Immature natural killer cell (primary cell): ENCODE measurements around the gene CTR9. TPM values are rescaled to one million over a fixed set of nuclear protein-coding genes. Genes with fewer than 3 reads are reported as not detected.

Experiments used
- DNase-seq, 3 donors: peaks; one replicate each; pipeline ENCODE4 v3.0.0; 2022; ENCODE audit warnings: mixed read lengths in 1 of 3
- H3K27ac Mint-ChIP-seq, 6 donors: one replicate each; pipeline ENCODE4 v1.8.0; 2020; ENCODE audit warnings: mixed read lengths in 6 of 6, mild to moderate bottlenecking in 5 of 6, inconsistent platforms in 4 of 6, moderate library complexity in 3 of 6
- H3K27me3 Mint-ChIP-seq, 3 donors: one replicate each; pipeline ENCODE4 v1.8.0; 2020 to 2021; ENCODE audit warnings: low read depth in 3 of 3, mild to moderate bottlenecking in 3 of 3, mixed read lengths in 3 of 3, moderate library complexity in 3 of 3, inconsistent platforms in 1 of 3
- H3K36me3 Mint-ChIP-seq, 3 donors: one replicate each; pipeline ENCODE4 v1.8.0; 2020; ENCODE audit warnings: mixed read lengths in 3 of 3, inconsistent platforms in 2 of 3, mild to moderate bottlenecking in 2 of 3
- H3K4me1 Mint-ChIP-seq, 2 donors: one replicate each; pipeline ENCODE4 v1.8.0; 2020; ENCODE audit warnings: inconsistent platforms in 2 of 2, mild to moderate bottlenecking in 2 of 2, mixed read lengths in 2 of 2, moderate library complexity in 1 of 2
- H3K4me3 Mint-ChIP-seq, 5 donors: one replicate each; pipeline ENCODE4 v1.8.0; 2020; ENCODE audit warnings: mild to moderate bottlenecking in 5 of 5, mixed read lengths in 5 of 5, inconsistent platforms in 3 of 5, moderate library complexity in 3 of 5
- H3K9me3 Mint-ChIP-seq, 6 donors: one replicate each; pipeline ENCODE4 v1.8.0; 2020; ENCODE audit warnings: mild to moderate bottlenecking in 6 of 6, mixed read lengths in 6 of 6, inconsistent platforms in 4 of 6, moderate library complexity in 3 of 6
- polyA plus RNA-seq, 3 donors: library from polyadenylated mRNA; unstranded; fragments of 300-500 nt; fragmentation: Illumina TruSeq; gene quantifications; one replicate each; pipeline ENCODE4 v1.2.3, GENCODE V29; 2021

The CTR9 gene
- polyA plus RNA-seq, 3 donors from 2014 or later = 32.6 to 68.0 (median 43.2) TPM

DNA sequence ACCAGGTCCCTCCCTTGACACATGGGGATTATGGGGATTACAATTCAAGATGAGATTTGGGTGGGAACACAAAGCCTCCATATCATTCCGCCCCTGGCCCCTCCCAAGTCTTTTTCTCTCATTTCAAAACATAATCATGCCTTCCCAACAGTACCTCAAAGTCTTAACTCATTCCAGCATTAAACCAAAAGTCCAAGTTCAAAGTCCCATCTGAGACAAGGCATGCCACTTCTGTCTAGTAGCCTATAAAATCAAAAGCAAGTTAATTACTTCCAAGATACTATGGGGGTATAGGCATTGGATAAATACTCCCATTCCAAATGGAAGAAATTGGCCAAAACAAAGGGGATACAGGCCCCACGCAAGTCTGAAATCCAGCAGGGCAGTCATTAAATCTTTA, 77.4 kb downstream of the CTR9 start:
- no peak for DNase-seq
- Mint-ChIP-seq H3K27ac (no peak overlapping the region), H3K4me1 (peaks cover 0 to 6% of the 10 kb centered on the region in 2 donors), H3K27me3 (no peaks in the 10 kb centered on the region), H3K4me3 (no peak overlapping the region), H3K36me3 (peaks cover 0 to 3% (median 0%) of the 10 kb centered on the region in 3 donors), H3K9me3 (no peaks in the 10 kb centered on the region)

DNA sequence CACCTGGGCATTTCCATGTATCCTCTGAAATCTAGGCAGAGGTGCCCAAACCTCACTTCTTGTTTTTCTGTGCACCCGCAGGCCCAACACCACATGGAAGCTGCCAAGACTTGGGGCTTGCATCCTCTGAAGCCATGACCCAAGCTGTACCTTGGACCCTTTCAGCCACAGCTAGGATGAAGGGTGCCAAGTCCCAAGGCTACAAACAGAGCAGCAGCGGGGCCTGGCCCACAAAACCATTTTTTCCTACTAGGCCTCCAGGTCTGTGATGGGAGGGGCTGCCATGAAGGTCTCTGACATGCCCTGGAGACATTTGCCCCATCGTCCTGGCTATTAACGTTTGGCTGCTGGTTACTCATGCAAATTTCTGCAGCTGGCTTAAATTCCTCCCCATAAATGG, 78.1 kb downstream of the CTR9 start:
- Mint-ChIP-seq H3K27ac (no peak overlapping the region), H3K4me1 (no peaks in the 10 kb centered on the region), H3K36me3 (peaks cover 0 to 3% (median 0%) of the 10 kb centered on the region in 3 donors), H3K9me3 (no peaks in the 10 kb centered on the region), H3K4me3 (no peak overlapping the region), H3K27me3 (no peaks in the 10 kb centered on the region)
- no peak for DNase-seq

Other genes with a start within 250 kb of the CTR9 start
- 10 to 100 TPM; 12.0 to 16.8 (median 13.0) TPM for gene RNF141, start 210.1 kb upstream of the CTR9 start, polyA plus RNA-seq
- gene LYVE1, start 182.6 kb upstream of the CTR9 start, polyA plus RNA-seq = not detected
- gene IRAG1, start 57.5 kb upstream of the CTR9 start, polyA plus RNA-seq = under 1 TPM in 1 of 3 donors, not detected in 2; 0.41 TPM
- gene EIF4G2, start 57.7 kb downstream of the CTR9 start, polyA plus RNA-seq = 100 to 1,000 TPM; 322 to 508 (median 441) TPM
- 10 to 100 TPM in 1 of 3 donors, 1 to 10 TPM in 2; 7.2 to 14.7 (median 9.8) TPM for gene ZBED5, start 106.8 kb downstream of the CTR9 start, polyA plus RNA-seq